ENCODE measurements around the gene MSANTD2. TPM values are rescaled to one million over a fixed set of nuclear protein-coding genes. Genes with fewer than 3 reads are reported as not detected.

MSANTD2 gene
- total and polyA plus RNA-seq, 2 of the 4 experiments (the other 2 are of a cell fraction) = 5.0 to 6.0 TPM

DNA sequence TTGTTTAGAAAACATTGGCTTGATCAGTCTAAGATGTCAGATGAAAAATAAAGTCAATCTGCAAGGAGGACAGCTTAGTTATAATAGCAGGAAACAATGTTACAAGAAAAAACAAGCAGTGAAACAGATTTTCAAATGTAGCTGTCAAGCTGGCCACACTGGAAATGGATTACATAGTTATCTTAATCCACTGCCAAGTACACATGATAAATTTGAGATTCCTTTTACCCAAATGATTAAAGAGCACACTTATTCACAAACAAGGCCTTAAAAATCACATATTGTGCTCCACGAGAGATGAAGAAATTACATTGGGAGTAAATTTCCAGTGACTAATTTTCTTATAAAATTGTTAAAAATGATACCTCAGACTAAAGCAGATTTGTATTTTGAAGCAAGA lies 20.6 kb downstream of the MSANTD2 start:
- H3K4me2 ChIP-seq (ENCODE audit: low read depth, low read length) = no peak overlapping the region
- ChIA-PET CTCF (no interaction called here), POLR2A (ENCODE audit: unreplicated experiment) (no interaction called here)
- H3K23ac ChIP-seq (ENCODE audit: low read depth, low read length) = no peak overlapping the region
- intact Hi-C loops (cut with micrococcal nuclease) (no loop called here), dilution Hi-C loops (cut with HindIII; ENCODE audit: low sequenced_read_pairs, unreplicated experiment) (no loop called here), in situ Hi-C loops (cut with MboI; ENCODE audit: low sequenced_read_pairs) (no loop called here)
- H4K5ac ChIP-seq (ENCODE audit: low read depth, low read length) = no peak overlapping the region
- no peak overlapping the region for H2AK9ac ChIP-seq (replicated peaks; ENCODE audit: low read depth, low read length, poor library complexity)
- peaks cover 8% of the 10 kb centered on the region; the same call in 1 of the 2 replicates for H4K20me1 ChIP-seq (ENCODE audit: insufficient read depth, low read length)
- H3K4ac ChIP-seq (ENCODE audit: low read depth, low read length) = no peak overlapping the region
- no peak overlapping the region for H3K27ac ChIP-seq (ENCODE audit: insufficient read depth, low read length)
- H3K27me3 ChIP-seq (ENCODE audit: control insufficient read depth, insufficient read depth, low read length) = no peaks in the 10 kb centered on the region
- H3K14ac ChIP-seq (replicated peaks; ENCODE audit: low read depth, low read length) = no peak overlapping the region
- H2BK20ac ChIP-seq (ENCODE audit: low read depth, low read length) = no peak overlapping the region
- H2BK120ac ChIP-seq (ENCODE audit: low read depth, low read length) = no peak overlapping the region
- H3K4me3 ChIP-seq (ENCODE audit: insufficient read depth, low read depth, low read length) = no peak overlapping the region
- no peak overlapping the region for H3K56ac ChIP-seq (ENCODE audit: extremely low read depth, insufficient read depth, low read length)
- H3K9me3 ChIP-seq (ENCODE audit: control insufficient read depth, insufficient read depth, low read length) = no peaks in the 10 kb centered on the region
- peaks cover 2% of the 10 kb centered on the region; the same call in 1 of the 2 replicates for H3K4me1 ChIP-seq (ENCODE audit: control insufficient read depth, insufficient read depth, low read length)
- TF ChIP-seq MAFK (IDR thresholded peaks at IDR 0.05; ENCODE audit: low read depth, low read length) (no peak), SMC3 (IDR thresholded peaks at IDR 0.05; ENCODE audit: low read depth, low read length) (no peak), NFE2L2 (IDR thresholded peaks at IDR 0.05; ENCODE audit: low read depth, low read length) (no peak)
- H4K91ac ChIP-seq (ENCODE audit: insufficient read depth, low read depth, low read length) = no peak overlapping the region
- H3K9ac ChIP-seq (ENCODE audit: low read depth, low read length) = no peak overlapping the region
- H2BK15ac ChIP-seq (ENCODE audit: low read depth, low read length) = no peak overlapping the region
- H3K36me3 ChIP-seq (ENCODE audit: control insufficient read depth, insufficient read depth, low read length) = peaks cover 4% of the 10 kb centered on the region; the same call in 1 of the 2 replicates
- no peak overlapping the region for H2BK5ac ChIP-seq (ENCODE audit: low read depth, low read length, poor library complexity, severe bottlenecking)
- no TSS peak for BruUV-seq (replicated peaks)
- H2AK5ac ChIP-seq (ENCODE audit: low read depth, low read length) = no peak overlapping the region
- H4K8ac ChIP-seq (ENCODE audit: low read depth in 2 of 2, low read length in 2 of 2) = no peak overlapping the region
- H3K79me1 ChIP-seq (ENCODE audit: low read depth in 1 of 2, low read length in 2 of 2) = peaks cover 24 to 48% of the 10 kb centered on the region in 2 experiments
- 0 out of 2 replicates have a peak, but pooled peaks cover 6% of the 10 kb centered on the region for H3K9me1 ChIP-seq (ENCODE audit: insufficient read depth, low read length)
- ATAC-seq (ENCODE audit: low read depth) (no peak), DNase-seq (no peak)
- H3K18ac ChIP-seq (ENCODE audit: low read depth, low read length) = no peak overlapping the region
- H2AFZ ChIP-seq (replicated peaks; ENCODE audit: low read length, poor library complexity) = no peak overlapping the region
- no CpG with 5 or more reads among the region's 1 CpG for WGBS, 2 experiments (ENCODE audit: extremely low coverage in 2 of 2, insufficient read length in 1 of 2)
